Effector CD4-positive, alpha-beta T cell (primary cell): ENCODE data around the gene NEU3.
"Not testable (repeated sequence)": the region's sequence is repeated elsewhere in the genome, so short reads cannot be mapped to it uniquely, and the experiment has no call there.

Experiments used
- DNase-seq: peaks from one replicate; pipeline ENCODE4 v3.0.0-alpha.2; 2020

Gene NEU3

DNA sequence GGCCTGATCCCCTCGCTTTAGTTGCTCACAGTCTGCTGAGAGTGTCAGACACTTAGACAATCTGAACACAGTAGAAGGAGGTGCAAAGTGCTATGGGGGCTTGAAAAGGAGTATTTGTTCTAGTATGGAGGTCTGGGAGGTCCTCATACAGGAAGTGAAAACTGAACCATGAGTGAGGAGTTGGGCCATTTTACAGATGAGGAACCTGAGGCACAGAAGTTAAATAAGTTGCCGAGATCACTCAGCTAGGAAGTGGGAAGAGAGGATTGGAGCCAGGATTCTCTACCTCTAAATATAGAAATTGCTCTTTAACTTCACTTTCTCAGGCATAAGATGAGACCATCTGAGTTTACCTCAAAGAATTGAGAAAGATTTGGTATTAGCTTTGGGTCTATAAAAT, 4.0 kb upstream of the NEU3 start:
- DNase-seq, result no peak

DNA sequence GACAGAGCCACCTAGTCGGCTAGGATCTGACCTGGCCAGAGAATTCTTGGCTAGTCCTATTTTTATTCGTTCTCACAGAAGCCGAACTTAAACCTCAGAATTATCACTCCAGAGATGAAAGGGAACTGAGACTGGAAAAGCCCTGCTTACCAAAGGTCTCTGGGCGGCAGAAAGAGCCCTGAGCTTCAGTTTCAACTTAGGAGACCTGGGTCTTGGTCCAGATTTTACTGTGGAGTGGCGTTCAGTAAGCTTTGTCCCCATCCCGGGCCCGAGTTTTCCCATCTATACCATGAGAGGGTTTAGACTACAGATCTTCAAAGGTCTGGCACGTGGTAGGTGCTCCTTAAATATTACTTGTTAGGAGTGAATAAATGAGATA, 516 bp downstream of the NEU3 start:
- no peak for DNase-seq

DNA sequence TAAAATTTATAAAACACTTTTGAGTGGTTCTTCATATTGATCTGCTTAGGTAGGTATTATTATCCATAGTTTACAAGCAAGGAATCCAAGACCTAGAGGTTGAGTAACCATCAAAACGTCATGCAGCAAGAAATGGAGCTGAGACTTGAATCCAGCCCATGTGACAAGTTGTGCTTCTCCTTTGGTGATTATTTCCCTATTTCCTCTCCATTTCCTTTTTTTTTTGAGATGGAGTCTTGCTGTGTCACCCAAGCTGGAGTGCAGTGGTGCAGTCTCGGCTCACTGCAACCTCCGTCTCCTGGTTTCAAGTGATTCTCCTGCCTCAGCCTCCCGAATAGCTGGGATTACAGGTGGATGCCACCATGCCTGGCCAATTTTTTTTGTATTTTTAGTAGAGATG, 1.4 kb downstream of the NEU3 start:
- DNase-seq, result not testable (repeated sequence)

DNA sequence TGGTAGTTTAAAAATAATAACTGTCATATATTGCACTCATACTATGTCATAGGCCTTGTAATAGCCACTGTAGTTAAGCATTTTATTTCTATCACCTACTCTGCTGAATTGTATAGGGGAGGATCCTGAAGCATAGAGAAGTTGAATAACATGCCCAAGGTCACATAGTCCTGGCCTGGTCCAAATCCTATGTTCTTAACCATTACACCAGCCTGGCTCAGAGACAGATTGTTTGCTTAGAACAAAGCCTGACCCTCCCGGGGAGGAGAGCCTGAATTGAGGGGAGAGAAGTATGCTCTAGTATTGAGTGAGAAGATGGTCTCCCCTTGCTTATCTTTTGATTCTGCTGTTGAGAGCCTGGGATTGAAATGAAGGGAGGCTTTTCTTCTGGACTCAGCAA, 2.2 kb downstream of the NEU3 start:
- DNase-seq, result no peak

DNA sequence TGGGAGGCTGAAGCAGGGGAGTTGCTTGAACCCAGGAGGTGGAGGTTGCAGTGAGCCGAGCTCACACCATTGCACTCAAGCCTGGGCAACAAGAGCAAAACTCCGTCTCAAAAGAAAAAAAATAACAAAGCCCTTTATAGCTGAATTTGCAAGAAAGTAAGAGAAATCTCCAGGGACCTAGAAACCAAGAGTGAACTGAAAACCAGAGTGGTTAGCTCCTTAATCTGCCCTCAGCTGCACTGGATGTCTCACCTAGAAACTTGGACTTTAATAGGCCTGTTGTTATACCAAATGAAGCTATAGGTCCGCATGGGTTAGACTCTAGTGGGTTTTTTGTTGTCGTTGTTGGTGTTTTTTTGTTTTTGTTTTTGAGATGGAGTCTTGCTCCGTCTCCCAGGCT, 4.1 kb downstream of the NEU3 start:
- DNase-seq, result no peak

DNA sequence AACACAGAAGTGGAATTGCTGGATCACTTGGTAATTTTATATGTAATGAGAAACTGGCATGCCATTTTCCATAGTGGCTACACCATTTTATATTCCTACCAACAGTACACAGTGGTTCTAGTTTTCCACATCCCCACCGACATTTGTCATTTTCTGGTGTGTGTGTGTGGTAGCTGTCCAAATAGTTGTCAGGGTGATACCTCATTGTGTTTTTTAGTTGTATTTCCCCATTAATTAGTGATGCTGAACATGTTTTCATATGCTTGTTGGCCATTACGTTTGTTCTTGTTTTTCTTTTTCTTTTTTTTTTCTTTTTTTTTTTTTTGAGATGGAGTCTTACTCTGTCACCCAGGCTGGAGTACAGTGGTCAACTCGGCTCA, 12.2 kb downstream of the NEU3 start:
- no peak for DNase-seq

DNA sequence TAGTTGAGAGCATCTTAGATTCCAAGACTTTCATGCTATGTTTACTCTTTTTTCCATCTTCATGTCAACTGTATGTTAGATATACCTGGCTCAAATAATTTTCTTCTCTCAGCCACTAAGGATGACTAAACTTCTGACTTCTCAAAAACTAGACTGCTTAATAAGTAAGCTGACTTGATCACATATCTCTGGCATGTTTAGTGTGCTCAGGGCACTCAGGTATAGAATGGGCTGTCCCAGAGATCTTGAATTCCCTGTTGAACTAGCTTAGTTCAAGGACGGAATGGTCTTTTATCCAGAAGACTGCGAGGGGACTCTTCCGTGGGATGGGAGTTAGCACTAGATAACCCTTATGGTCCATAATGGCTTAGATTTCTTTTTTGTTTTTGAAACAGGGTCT, 13.0 kb downstream of the NEU3 start:
- DNase-seq, result no peak

DNA sequence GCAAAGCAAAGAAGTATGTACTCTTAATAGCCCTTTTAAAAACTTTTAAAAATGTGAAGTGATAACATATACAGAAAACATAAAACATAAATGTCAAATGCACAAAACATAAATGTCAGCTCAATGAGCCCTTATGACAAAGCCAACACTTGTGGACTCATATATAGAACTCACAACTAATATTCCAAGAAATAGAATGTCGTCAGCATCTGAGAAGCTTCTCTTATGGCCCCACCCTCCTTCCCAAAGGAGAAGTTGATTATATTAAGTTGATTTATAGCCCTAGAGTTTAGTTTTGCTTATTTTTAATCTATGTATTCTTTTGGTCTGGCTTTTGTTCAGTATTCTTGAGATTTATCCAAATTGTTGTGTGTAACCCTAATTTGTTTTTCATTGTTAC, 13.8 kb downstream of the NEU3 start:
- no peak for DNase-seq

DNA sequence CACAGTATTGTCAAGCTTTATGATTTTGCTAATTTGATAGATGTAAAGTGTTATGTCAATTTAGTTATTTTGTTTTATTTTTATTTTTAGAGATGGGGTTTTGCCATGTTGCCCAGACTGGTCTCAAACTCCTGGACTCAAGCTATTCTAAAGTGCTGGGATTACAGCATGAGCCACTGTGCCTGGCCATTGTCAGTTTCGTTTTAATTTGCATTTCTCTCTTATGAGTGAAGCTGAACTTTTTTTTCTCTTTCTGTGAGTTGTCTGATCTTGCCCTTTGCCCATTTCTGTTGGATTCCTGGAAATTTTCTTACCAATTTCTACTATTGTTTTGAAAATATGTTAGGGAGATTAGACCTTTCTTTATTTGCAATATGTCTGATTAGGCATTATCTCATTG, 15.5 kb downstream of the NEU3 start:
- no peak for DNase-seq

DNA sequence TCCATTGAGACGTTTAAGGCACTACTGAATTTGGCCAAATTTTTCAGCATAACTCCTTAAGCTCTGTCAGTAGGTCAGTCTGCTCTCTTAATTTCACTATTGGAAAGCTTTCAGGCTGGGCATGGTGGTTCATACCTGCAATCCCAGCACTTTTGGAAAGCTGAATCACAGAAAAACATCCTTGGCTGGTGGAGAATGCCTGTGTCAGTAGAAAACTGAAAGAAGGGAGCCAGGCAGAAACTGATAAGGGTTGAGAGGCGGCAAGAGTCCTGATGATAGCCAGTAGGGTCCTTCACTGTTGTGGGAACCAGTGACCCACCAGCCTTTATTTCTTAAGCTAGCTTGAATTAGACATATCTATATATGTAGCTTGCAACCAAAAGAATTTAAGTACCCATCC, 22.6 kb downstream of the NEU3 start:
- DNase-seq, result no peak

DNA sequence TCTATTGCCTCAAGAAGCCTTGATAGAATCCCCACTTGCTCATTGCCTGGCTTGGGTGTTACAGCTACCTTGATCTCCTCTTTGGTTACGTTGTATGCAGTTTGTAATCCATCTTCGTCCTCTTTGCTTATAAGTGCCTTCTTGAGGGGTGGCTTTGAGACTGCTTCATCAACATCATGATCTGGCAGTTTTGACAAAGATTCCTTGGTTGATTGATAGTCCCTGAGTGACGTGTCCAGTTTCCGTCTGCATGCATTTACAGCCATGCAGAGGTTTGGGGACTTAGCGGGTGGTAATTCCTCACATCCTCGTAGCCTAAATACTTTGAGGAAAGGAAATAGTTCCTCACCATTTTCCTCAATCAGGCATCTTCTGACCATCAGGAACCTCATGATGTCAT, 23.1 kb downstream of the NEU3 start:
- no peak for DNase-seq

DNA sequence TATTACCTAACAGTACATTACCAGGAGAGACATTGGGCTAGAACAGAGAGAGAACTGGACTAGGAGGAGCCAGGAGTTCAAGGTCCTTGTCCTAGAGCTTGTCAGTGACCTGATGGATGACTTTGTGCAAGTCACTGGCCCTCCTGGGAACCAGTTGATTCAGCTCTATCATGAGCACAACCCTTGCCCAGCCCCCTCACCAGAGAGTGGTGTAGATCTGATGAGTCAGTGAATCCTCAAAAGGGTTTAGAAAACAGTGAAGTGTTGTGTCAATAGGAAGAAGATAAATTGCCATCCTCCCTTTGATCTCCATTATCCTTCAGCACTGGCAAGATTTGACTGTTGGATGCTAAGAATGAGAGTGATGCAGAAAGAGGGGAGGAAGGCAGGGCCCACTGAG, 24.3 kb downstream of the NEU3 start:
- DNase-seq, result no peak

DNA sequence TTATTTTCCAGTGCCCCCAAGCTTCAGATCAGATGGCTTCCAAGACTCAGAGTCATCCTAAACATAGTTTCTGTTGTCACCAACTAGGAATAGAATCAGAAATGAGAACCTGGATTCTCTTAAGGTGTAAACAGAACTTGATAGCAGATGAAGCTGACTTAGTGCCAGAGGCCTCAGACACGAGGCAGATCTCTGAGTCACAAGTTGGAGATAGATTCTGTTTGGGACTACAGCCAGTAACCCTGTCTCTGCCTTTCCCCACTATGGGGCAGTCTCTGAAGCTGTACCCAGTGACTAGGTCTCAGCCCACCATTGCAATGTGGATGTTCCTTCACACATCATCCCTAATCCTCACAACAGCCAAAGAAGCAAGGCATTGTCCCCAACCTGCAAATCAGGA, 25.4 kb downstream of the NEU3 start:
- DNase-seq, result no peak

DNA sequence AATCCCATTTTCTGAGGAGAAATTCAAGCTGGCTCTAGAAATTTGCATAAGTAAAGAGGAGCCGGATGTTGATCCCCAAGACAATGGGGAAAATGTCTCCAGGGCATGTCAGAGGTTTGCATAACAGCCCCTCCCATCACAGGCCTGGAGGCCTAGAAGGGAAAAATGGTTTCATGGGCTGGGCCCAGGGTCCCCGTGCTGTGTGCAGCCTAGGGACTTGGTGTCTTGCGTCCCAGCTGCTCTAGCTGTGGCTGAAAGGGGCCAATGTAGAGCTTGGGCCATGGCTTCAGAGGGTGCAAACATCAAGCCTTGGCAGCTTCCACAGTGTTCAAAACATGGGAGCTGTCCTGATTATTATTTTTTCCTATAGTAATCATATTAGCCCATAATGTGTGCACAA, 30.5 kb downstream of the NEU3 start:
- not testable (repeated sequence) for DNase-seq

DNA sequence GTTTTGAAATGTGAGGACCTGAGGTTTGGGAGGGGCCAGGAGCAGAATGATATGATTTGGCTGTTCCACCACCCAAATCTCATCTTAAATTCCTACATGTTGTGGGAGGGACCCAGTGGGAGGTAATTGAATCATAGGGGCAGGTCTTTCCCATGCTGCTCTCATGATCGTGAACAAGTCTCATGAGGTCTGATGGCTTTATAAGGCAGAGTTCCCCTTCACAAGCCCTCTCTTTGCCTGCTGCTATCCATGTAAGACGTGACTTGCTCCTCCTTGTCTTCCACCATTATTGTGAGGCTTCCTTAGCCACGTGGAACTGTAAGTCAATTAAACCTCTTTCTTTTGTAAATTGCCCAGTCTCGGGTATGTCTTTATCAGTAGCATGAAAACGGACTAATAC, 31.6 kb downstream of the NEU3 start:
- DNase-seq, result not testable (repeated sequence)

DNA sequence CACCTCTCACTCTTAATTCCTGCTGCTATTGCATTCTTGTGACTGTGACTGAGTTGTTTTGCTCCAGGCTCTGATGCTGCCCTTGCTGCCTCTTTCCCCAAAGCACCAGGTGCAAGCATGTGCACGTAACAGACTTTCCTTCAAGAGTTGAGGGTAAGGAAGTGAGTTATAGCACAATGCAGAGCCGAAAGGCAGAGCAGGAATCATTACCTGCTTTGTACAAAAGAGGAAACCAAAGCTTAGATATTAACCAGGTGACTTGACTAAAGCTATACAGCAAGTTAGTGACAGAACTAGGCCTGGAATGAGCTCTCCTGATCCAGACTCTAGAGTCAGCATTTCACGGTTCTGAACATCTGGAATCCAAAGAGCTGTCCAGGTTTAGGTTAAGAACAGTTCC, 33.6 kb downstream of the NEU3 start:
- DNase-seq, result no peak

DNA sequence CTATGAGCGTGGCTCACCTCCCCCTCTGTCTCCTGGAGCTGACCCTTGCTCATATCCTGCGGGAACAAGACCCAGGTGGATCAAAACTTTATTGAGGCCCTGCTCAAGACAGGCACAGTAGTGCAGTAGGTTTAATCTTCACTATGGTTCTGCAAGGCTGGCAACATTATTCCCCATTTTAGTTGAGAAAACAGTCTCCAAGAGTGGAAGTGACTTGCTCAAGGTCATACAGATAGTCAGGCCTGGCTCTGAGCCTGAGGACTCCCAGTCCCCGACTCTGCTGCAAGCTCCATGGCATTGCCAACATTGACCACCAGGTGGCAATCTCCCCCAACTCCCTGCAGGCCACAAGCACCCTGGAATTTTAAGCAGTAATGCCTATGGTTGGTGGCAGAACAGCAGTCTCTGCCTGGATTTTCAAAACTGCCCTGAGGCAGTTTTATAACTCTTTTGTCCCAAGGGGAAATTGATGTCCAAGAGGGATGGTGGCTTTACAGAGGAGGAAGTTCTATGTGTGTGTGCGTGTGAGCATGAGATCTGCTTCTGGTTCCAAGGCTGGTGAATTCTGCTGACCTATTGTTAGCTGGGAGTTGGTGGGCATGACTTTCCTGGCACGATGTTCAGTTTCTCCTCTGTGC, 34.1 kb downstream of the NEU3 start:
- DNase-seq, result peak; percentile 57

DNA sequence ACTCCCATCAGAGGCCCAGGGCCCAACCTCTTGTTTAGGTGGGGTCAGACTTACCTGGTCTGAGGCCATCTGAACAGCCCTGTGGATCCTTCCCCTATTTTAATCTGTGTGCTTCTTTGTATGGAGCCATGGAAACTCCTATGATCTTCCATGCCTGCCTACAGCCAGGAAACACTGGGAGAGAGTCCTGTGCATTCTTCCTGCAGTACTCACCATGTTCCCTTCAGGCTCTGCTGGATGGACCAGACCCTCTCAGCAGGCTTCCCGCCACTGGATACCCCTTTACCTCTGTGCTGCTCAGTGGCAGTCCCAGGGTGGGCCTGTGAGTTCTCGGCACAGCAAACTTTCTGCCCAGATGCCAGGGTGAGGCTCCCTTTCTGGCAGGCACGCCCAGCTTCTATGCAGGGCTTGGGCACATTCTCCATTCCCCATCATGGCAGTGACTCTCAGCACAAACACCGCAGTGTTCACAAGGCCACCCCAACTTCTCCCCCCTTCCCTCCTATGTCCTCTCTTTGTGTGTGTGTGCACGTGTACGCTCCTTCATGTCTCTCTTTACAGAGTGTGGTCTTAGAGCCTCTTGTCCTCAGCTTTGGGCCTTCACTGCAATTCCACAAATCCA, 34.8 kb downstream of the NEU3 start:
- no peak for DNase-seq

DNA sequence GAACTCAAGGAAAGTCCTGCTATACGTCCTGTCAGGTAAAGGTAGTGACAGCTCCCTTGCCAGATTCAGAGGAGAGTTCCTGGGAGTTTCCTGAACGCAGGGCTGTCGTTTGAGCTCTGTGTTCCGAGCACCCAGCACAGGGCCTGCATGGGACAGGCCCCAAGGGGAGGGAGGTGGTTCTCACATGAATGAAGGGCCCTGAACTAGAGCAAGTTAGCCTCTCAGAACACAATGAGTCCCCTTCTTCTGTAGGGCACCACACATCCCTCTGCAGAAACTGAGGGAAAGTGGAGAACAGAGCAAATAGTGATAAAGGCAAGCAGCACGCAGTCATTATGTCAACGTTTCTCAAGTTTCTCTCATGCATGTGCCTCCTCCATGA, 35.3 kb downstream of the NEU3 start:
- no peak for DNase-seq

DNA sequence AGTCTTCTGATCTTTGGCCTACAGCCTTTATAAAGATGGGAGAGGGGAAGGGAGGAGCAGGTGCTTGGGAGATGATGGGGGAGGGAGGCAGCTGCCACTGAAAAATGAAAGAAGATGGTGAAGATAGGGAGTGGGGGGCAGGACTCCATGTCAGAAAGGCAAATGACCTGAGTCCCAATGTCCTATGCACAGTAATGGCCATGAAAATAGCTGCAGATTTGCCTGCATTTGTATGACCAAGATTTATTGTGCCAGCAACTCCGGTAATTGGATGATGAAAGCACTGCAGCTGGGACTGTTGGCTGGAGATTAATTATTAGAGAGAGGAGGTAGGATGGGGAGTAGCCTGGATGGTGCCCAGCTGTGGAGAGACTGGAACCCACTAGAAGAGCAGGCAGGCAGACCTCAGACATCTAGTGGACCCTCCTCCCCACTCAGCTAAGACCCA, 36.1 kb downstream of the NEU3 start:
- no peak for DNase-seq

DNA sequence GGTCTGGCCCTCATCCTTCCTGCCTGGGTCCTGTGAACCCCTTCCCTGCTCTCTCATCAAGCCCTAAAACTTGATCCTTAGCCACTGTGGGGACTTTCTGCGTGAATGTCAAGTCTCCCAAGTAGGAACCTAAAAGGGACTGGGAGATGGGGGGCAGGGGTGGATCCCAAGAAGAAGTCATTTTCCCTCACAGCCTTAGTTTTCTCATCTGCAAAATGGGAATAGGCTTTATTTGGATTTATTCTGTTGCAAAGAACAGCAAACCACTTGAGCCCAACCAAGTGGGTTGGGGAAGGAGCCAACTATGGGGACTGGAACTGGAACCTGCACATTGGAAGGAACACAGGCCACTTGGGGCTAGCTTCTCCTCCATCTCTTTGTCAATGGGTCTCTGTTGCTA, 36.8 kb downstream of the NEU3 start:
- DNase-seq, result no peak

DNA sequence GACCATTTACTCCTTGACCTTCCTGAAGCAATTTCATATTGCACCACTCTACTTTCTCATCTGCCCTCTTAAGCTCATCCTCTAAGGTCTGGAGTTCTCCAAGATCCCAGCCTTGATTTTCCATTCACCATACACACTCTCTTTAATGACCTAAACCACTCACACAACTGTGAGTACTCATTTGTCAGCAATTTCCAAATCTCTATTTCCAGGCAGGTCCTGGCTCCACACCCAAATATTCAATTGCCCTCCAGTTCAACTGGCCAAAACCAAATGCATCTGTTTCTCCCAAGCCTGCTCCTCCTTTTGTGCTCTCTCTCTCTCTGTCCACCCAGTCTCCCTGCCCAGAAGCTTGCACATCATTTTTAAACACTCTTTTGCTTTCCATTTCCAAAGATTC, 39.6 kb downstream of the NEU3 start:
- no peak for DNase-seq

DNA sequence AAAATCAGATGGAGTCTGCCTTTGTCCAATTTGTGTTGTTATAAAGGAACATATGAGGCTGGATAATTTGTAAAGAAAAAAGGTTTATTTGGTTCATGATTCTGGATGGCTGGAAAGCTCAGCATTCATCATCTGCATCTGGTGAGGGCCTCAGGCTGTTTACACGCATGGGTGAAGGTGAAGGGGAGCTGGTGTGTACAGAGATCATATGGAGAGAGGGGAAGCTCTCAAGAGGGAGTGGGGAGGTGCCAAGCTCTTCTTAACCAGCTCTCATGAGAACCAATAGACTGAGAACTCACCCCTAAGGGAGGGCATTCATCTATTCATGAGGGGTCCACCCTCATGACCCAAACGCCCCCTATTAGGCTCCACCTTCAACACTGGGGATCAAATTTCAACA, 40.0 kb downstream of the NEU3 start:
- DNase-seq, result no peak

DNA sequence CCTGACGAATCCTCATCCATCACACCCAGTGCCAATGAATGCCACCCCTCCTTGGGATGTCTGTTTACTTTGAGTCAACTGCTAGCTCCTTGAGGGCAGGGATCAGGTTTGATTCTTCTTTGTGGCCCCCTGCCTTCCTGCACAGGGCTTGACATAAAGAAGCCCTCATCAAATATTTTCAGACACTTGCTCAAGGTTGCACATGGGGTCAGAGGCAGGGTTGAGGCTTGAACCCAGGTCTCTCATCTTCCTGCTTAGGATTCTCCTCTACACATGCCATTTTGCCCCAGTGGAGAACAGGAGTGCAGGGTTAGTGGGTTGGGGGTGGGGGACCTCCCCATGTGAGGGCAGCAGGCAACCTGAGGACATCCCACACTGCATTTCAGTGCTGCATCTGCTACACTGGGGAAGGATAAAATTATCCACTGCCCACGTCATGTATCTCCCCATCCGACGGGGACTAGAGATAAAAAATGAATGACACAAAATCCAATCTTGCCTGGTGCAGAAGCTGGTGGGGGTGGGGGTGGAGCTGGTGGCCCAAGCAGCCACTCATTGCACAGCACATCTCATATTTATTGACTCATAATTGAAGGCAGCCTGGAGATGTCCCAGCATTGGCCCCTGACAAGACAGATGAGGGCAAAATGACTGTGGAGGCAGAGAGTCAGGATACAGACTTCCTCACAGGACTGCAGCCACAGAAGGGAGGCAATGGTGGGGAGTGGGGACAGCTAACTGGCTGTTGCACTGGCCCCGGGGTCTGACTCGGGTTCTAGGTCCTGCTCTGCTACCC, 41.3 kb downstream of the NEU3 start:
- DNase-seq, result no peak
